Caco-2 (cell line): Measurements from ENCODE around the gene UCKL1. TPM values are rescaled to one million over a fixed set of nuclear protein-coding genes. Genes with fewer than 3 reads are reported as not detected.
A peak's percentile ranks its signal among the peaks of the same experiment; 100 is the strongest.

ENCODE experiments used
- BruUV-seq: library from RNA; stranded (reverse); fragments of 400-500 nt; replicated peaks from 2 replicates; lab custom pipeline; 2021; lab: Mats Ljungman, UMichigan
- CTCF ChIA-PET: fragments of 300-600 bp; sonication (Branson Sonifier 250); formaldehyde crosslinking; loops from one replicate; lab custom pipeline; 2022; ENCODE audit warnings: antibody characterized with exemption; lab: Charles Lee
- POLR2A ChIA-PET: fragments of 300-600 bp; sonication (Branson Sonifier 250); formaldehyde crosslinking; loops from one replicate; lab custom pipeline; 2022; ENCODE audit warnings: antibody characterized with exemption; lab: Charles Lee
- DNase-seq, 2 experiments: peaks; one replicate each; pipeline versions ENCODE4 v3.0.0 to v3.0.0-alpha.2; 2020 to 2022
- H3K27me3 ChIP-seq: replicated peaks from 2 replicates; pipeline ENCODE4 v1.6.0; 2011; ENCODE audit warnings: low read length; ENCODE audit not compliant: control insufficient read depth, insufficient read depth
- H3K36me3 ChIP-seq: 2 replicates; pipeline ENCODE4 v1.5.1; 2011; ENCODE audit warnings: low read length; ENCODE audit not compliant: control insufficient read depth, insufficient read depth
- H3K4me1 ChIP-seq: fragments of 250-450 bp; sonication (Bioruptor Pico); 2 replicates; pipeline ENCODE4 v1.5.1; 2020; ENCODE audit warnings: mild to moderate bottlenecking
- H3K4me3 ChIP-seq: 2 replicates; pipeline ENCODE4 v1.5.1; 2011; ENCODE audit warnings: low read depth, mild to moderate bottlenecking, control low read depth, low read length
- H3K9me3 ChIP-seq: fragments of 250-450 bp; sonication (Bioruptor Pico); 2 replicates; pipeline ENCODE4 v1.5.1; 2020; ENCODE audit warnings: mild to moderate bottlenecking, moderate library complexity
- H3K27ac Mint-ChIP-seq: one replicate; pipeline ENCODE4 v1.8.0; 2022; ENCODE audit warnings: mixed read lengths; ENCODE audit not compliant: unreplicated experiment
- H3K27me3 Mint-ChIP-seq: one replicate; pipeline ENCODE4 v1.8.0; 2022; ENCODE audit warnings: mixed read lengths; ENCODE audit not compliant: insufficient read depth, unreplicated experiment
- H3K36me3 Mint-ChIP-seq: one replicate; pipeline ENCODE4 v1.8.0; 2022; ENCODE audit warnings: mild to moderate bottlenecking, mixed read lengths; ENCODE audit not compliant: insufficient read depth, unreplicated experiment
- H3K4me1 Mint-ChIP-seq: one replicate; pipeline ENCODE4 v1.8.0; 2022; ENCODE audit warnings: low read depth, mixed read lengths; ENCODE audit not compliant: unreplicated experiment
- H3K4me3 Mint-ChIP-seq: one replicate; pipeline ENCODE4 v1.8.0; 2022; ENCODE audit warnings: mild to moderate bottlenecking, moderate library complexity, mixed read lengths; ENCODE audit not compliant: unreplicated experiment
- H3K9me3 Mint-ChIP-seq: one replicate; pipeline ENCODE4 v1.8.0; 2022; ENCODE audit warnings: mixed read lengths; ENCODE audit not compliant: unreplicated experiment
- intact Hi-C: fragments of 100-400 bp; cut with micrococcal nuclease; formaldehyde crosslinking; loops from one replicate; pipeline ENCODE4 v1.10.0; 2022; ENCODE audit not compliant: unreplicated experiment
- total RNA-seq: library from RNA; stranded (reverse); gene quantifications from 2 replicates; pipeline ENCODE4 v1.2.3, GENCODE V29; 2022
- TF ChIP-seq, protein P1 (sequence below), 2 experiments: fragments of 200-600 bp in 1 of 2; IDR thresholded peaks; 1 replicate in 1 of 2; 2 replicates in 1 of 2; pipeline versions ENCODE4 v1.5.1 to v1.8.0; 2011 to 2022; ENCODE audit warnings: antibody characterized with exemption in 1 of 2, control low read depth in 1 of 2, inconsistent platforms in 1 of 2, low read depth in 1 of 2, low read length in 1 of 2, mild to moderate bottlenecking in 1 of 2, moderate library complexity in 1 of 2; ENCODE audit not compliant: insufficient read depth in 1 of 2, severe bottlenecking in 1 of 2, unreplicated experiment in 1 of 2

Gene UCKL1
- total RNA-seq, 1 experiment from 2014 or later, result 101 TPM

DNA sequence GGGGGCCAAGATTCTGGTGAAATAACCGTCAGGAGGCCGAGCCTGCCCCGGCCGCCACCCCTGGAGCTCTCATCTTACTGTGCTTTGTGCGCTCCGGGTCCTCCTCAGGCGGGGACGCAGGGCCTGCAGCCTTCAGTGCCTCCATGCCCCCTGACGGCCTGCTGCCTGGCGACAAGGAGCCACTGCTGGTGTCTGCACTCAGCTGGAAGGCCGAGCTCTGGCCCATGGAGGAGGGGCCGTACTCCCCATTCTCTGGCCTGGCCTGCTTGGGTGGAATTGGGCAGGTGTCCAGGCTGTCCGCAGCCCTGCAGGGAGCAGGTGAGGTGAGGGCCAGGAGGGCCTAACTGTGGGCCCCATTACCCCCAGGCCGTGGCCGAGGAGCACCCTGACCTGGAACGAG is 8.2 kb upstream of the UCKL1 start:
- ChIA-PET CTCF (interaction anchor here (0.5 to 1.0 kb wide), 2 partner anchors 16 to 156 kb away, joined by 3 read pairs; no protein-coding TSS in a partner anchor), POLR2A (no interaction called here)
- Mint-ChIP-seq H3K4me3 (no peak overlapping the region), H3K27ac (no peak overlapping the region), H3K4me1 (no peaks in the 10 kb centered on the region), H3K36me3 (peaks cover 52% of the 10 kb centered on the region), H3K9me3 (peaks cover 10% of the 10 kb centered on the region), H3K27me3 (no peaks in the 10 kb centered on the region)
- H3K27me3 ChIP-seq, result no peaks in the 10 kb centered on the region
- no TSS peak for BruUV-seq
- TF ChIP-seq, protein P1, sequence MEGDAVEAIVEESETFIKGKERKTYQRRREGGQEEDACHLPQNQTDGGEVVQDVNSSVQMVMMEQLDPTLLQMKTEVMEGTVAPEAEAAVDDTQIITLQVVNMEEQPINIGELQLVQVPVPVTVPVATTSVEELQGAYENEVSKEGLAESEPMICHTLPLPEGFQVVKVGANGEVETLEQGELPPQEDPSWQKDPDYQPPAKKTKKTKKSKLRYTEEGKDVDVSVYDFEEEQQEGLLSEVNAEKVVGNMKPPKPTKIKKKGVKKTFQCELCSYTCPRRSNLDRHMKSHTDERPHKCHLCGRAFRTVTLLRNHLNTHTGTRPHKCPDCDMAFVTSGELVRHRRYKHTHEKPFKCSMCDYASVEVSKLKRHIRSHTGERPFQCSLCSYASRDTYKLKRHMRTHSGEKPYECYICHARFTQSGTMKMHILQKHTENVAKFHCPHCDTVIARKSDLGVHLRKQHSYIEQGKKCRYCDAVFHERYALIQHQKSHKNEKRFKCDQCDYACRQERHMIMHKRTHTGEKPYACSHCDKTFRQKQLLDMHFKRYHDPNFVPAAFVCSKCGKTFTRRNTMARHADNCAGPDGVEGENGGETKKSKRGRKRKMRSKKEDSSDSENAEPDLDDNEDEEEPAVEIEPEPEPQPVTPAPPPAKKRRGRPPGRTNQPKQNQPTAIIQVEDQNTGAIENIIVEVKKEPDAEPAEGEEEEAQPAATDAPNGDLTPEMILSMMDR (IDR thresholded peaks at IDR 0.05; ENCODE audit: insufficient read depth in 1 of 2, low read depth in 1 of 2, low read length in 1 of 2, severe bottlenecking in 1 of 2, unreplicated experiment in 1 of 2), result no peak
- no peak overlapping the region for H3K4me3 ChIP-seq
- intact Hi-C loops, result no loop called here
- DNase-seq, result peak in 1 of 2 experiments; percentile 45
- H3K4me1 ChIP-seq, result peaks cover 12% of the 10 kb centered on the region
- peaks cover 27% of the 10 kb centered on the region for H3K36me3 ChIP-seq
- peaks cover 23% of the 10 kb centered on the region for H3K9me3 ChIP-seq

DNA sequence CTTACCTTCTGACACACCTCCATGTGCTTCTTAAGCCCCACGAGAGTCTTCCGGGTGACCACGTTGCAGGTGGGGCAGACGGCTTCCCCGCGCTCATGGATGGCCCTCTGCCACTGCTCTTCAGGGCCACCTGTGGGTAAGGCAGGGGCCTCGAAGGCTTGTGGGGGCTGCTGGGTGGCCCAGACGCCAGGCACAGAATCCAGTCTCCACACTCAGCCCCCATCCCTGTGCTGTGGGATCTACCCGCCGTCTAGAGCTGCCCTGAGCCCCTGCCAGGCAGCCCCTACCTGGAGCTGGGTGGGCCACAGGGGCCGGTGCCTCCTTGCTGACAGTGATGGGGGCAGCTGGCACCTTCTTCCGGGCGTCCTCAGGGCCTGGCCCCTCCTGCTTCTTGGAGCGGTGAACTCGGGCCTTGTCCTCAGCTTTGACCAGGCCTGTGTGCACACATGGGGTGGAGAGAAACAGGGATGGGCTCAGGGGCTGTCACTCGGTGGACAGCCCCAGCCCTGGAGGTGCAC is 7.6 kb upstream of the UCKL1 start:
- peaks cover 27% of the 10 kb centered on the region for H3K36me3 ChIP-seq
- ChIA-PET POLR2A (no interaction called here), CTCF (interaction anchor here (0.5 to 1.0 kb wide), 2 partner anchors 16 to 156 kb away, joined by 3 read pairs; no protein-coding TSS in a partner anchor)
- Mint-ChIP-seq H3K36me3 (peaks cover 56% of the 10 kb centered on the region), H3K4me3 (no peak overlapping the region), H3K9me3 (peaks cover 10% of the 10 kb centered on the region), H3K27me3 (no peaks in the 10 kb centered on the region), H3K27ac (no peak overlapping the region), H3K4me1 (peaks cover 5% of the 10 kb centered on the region)
- intact Hi-C loops, result no loop called here
- peaks cover 9% of the 10 kb centered on the region for H3K4me1 ChIP-seq
- H3K4me3 ChIP-seq, result no peak overlapping the region
- peaks cover 23% of the 10 kb centered on the region for H3K9me3 ChIP-seq
- BruUV-seq, result no TSS peak
- no peaks in the 10 kb centered on the region for H3K27me3 ChIP-seq
- peak in 1 of 2 experiments; percentile 40 for DNase-seq
- TF ChIP-seq, protein P1 (IDR thresholded peaks at IDR 0.05; ENCODE audit: insufficient read depth in 1 of 2, low read depth in 1 of 2, low read length in 1 of 2, severe bottlenecking in 1 of 2, unreplicated experiment in 1 of 2), result no peak

DNA sequence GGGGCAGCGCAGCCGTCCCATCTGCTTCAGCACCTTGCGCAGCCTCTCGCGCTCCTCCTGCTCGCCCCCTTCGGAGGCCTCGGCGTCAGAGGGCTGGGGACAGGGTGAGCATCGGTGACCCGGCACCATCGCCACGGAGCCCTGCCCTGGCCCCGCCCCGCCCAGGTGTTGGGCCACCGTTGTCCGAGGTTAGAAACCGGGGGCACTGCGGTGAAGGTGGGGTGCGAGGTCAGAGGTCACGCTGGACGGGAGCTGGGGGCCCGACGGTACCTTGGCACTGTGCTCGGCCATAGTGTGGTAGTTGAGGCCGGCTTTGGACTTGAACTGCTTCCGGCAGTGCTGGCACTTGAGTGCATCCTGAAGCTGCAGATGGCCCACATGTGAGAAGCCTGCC is 7.1 kb upstream of the UCKL1 start:
- ChIA-PET POLR2A (no interaction called here), CTCF (no interaction called here)

More for the DNA sequence above, 7.1 kb upstream of the UCKL1 start:
- Mint-ChIP-seq H3K27me3 (no peaks in the 10 kb centered on the region), H3K36me3 (peaks cover 56% of the 10 kb centered on the region), H3K27ac (no peak overlapping the region), H3K4me1 (peaks cover 10% of the 10 kb centered on the region), H3K9me3 (peaks cover 10% of the 10 kb centered on the region), H3K4me3 (no peak overlapping the region)
- H3K27me3 ChIP-seq, result no peaks in the 10 kb centered on the region
- no peak overlapping the region for H3K4me3 ChIP-seq
- no peak for DNase-seq
- BruUV-seq, result no TSS peak
- intact Hi-C loops, result no loop called here
- H3K36me3 ChIP-seq, result peaks cover 26% of the 10 kb centered on the region
- peaks cover 23% of the 10 kb centered on the region for H3K9me3 ChIP-seq
- H3K4me1 ChIP-seq, result peaks cover 9% of the 10 kb centered on the region
- TF ChIP-seq, protein P1 (IDR thresholded peaks at IDR 0.05; ENCODE audit: insufficient read depth in 1 of 2, low read depth in 1 of 2, low read length in 1 of 2, severe bottlenecking in 1 of 2, unreplicated experiment in 1 of 2), result no peak
